Muscle of leg (tissue), 11 donors: Measurements from ENCODE around the gene UBAC1. TPM values are rescaled to one million over a fixed set of nuclear protein-coding genes. Genes with fewer than 3 reads are reported as not detected.
"Not testable (repeated sequence)": the region's sequence is repeated elsewhere in the genome, so short reads cannot be mapped to it uniquely, and the experiment has no call there.

Source experiments
- DNase-seq: peaks from one replicate; pipeline ENCODE4 v3.0.0; 2013
- H3K27ac ChIP-seq: one replicate; pipeline ENCODE4 v1.5.1; 2013; ENCODE audit warnings: mild to moderate bottlenecking, low read length, control low read depth
- H3K27me3 ChIP-seq: one replicate; pipeline ENCODE4 v1.6.1; 2013; ENCODE audit warnings: low read length; ENCODE audit not compliant: control insufficient read depth, insufficient read depth
- H3K36me3 ChIP-seq: one replicate; pipeline ENCODE4 v1.6.1; 2013; ENCODE audit warnings: low read length; ENCODE audit not compliant: control insufficient read depth, insufficient read depth
- H3K4me1 ChIP-seq: one replicate; pipeline ENCODE4 v1.6.1; 2013; ENCODE audit warnings: low read length; ENCODE audit not compliant: control insufficient read depth, insufficient read depth
- H3K4me3 ChIP-seq: one replicate; pipeline ENCODE4 v1.5.1; 2013; ENCODE audit warnings: low read length, control low read depth
- H3K9me3 ChIP-seq: replicated peaks from 2 replicates; pipeline ENCODE4 v1.6.1; 2013; ENCODE audit warnings: low read depth, low read length; ENCODE audit not compliant: control insufficient read depth
- WGBS: methylation state at CpG from one replicate; pipeline ENCODE4 v1.1.5; 2013; ENCODE audit warnings: missing lambda C conversion rate; ENCODE audit not compliant: insufficient coverage; 5-methylcytosine and 5-hydroxymethylcytosine counted together
- polyA plus RNA-seq, 8 donors: library from polyadenylated mRNA; unstranded; fragments of 120-200 nt; gene quantifications; one replicate each; pipeline versions ENCODE4 v1.2.1 to v1.2.3, GENCODE V29; 2013; ENCODE audit warnings: inconsistent platforms in 1 of 8, low replicate concordance in 1 of 8; ENCODE audit not compliant: insufficient read length in 8 of 8, insufficient read depth in 1 of 8
- total RNA-seq: library from RNA; stranded (reverse); fragments of 120-200 nt; gene quantifications from one replicate; pipeline ENCODE4 v1.2.4, GENCODE V29; 2013

Gene UBAC1
- total and polyA plus RNA-seq, 9 donors = 34.1 to 51.8 (median 40.6) TPM

GRCh38 chr9:135969064-135969683 lies 8.0 kb upstream of the UBAC1 start:
- H3K27ac ChIP-seq = no peak overlapping the region
- WGBS = 68% methylated on average over 5 of the region's 12 CpGs
- no peaks in the 10 kb centered on the region for H3K9me3 ChIP-seq
- no peak for DNase-seq
- no peaks in the 10 kb centered on the region for H3K36me3 ChIP-seq
- peaks cover 2% of the 10 kb centered on the region for H3K27me3 ChIP-seq
- peaks cover 25% of the 10 kb centered on the region for H3K4me1 ChIP-seq
- H3K4me3 ChIP-seq = no peak overlapping the region

GRCh38 chr9:135968601-135969000 lies 7.4 kb upstream of the UBAC1 start:
- H3K27ac ChIP-seq = no peak overlapping the region
- H3K9me3 ChIP-seq = no peaks in the 10 kb centered on the region
- no peaks in the 10 kb centered on the region for H3K36me3 ChIP-seq
- WGBS = 16% methylated on average over 3 of the region's 7 CpGs
- peaks cover 2% of the 10 kb centered on the region for H3K27me3 ChIP-seq
- no peak for DNase-seq
- H3K4me1 ChIP-seq = peaks cover 24% of the 10 kb centered on the region
- H3K4me3 ChIP-seq = no peak overlapping the region

GRCh38 chr9:135968083-135968476 lies 6.9 kb upstream of the UBAC1 start:
- peaks cover 3% of the 10 kb centered on the region for H3K27me3 ChIP-seq
- H3K27ac ChIP-seq = no peak overlapping the region
- WGBS = 46% methylated on average over 3 of the region's 5 CpGs
- H3K4me1 ChIP-seq = peaks cover 22% of the 10 kb centered on the region
- DNase-seq = no peak
- no peaks in the 10 kb centered on the region for H3K36me3 ChIP-seq
- no peak overlapping the region for H3K4me3 ChIP-seq
- no peaks in the 10 kb centered on the region for H3K9me3 ChIP-seq

GRCh38 chr9:135966916-135967260 lies 5.7 kb upstream of the UBAC1 start:
- not testable (repeated sequence) for H3K9me3 ChIP-seq, H3K27me3 ChIP-seq, H3K36me3 ChIP-seq, H3K27ac ChIP-seq, H3K4me3 ChIP-seq, DNase-seq
- whole genome bisulfite sequencing = 85% methylated on average over 10 of the region's 16 CpGs
- H3K4me1 ChIP-seq = peaks cover 22% of the 10 kb centered on the region

- Histone ChIP-seq H3K4me1 (peaks cover 17% of the 10 kb centered on the region), H3K9me3 (no peaks in the 10 kb centered on the region), H3K27me3 (peaks cover 5% of the 10 kb centered on the region), H3K4me3 (no peak overlapping the region), H3K36me3 (no peaks in the 10 kb centered on the region), H3K27ac (no peak overlapping the region)
- 53% methylated on average over 9 of the region's 11 CpGs for WGBS
- DNase-seq = no peak
These were observed 4.1 kb upstream of the UBAC1 start for GRCh38 chr9:135965124-135965756.

GRCh38 chr9:135963938-135964337 lies 2.8 kb upstream of the UBAC1 start:
- no peak overlapping the region for H3K4me3 ChIP-seq
- no peak for DNase-seq
- H3K27me3 ChIP-seq = peaks cover 5% of the 10 kb centered on the region

GRCh38 chr9:135963338-135963737 lies 2.2 kb upstream of the UBAC1 start:
- DNase-seq = no peak
- peaks cover 5% of the 10 kb centered on the region for H3K27me3 ChIP-seq
- WGBS = 89% methylated on average over 3 of the region's 8 CpGs
- no peaks in the 10 kb centered on the region for H3K9me3 ChIP-seq
- H3K4me3 ChIP-seq = no peak overlapping the region
- H3K4me1 ChIP-seq = peaks cover 22% of the 10 kb centered on the region
- no peak overlapping the region for H3K27ac ChIP-seq
- H3K36me3 ChIP-seq = no peaks in the 10 kb centered on the region

More at GRCh38 chr9:135963938-135964337, 2.8 kb upstream of the UBAC1 start:
- WGBS = 41% methylated on average over 5 of the region's 10 CpGs
- Histone ChIP-seq H3K27ac (no peak overlapping the region), H3K9me3 (no peaks in the 10 kb centered on the region), H3K36me3 (no peaks in the 10 kb centered on the region), H3K4me1 (peaks cover 26% of the 10 kb centered on the region)

- no peak for DNase-seq
- 27% methylated on average over 11 of the region's 11 CpGs for WGBS
- Histone ChIP-seq H3K9me3 (no peaks in the 10 kb centered on the region), H3K27ac (no peak overlapping the region), H3K4me3 (no peak overlapping the region), H3K4me1 (peaks cover 17% of the 10 kb centered on the region), H3K27me3 (peaks cover 5% of the 10 kb centered on the region), H3K36me3 (no peaks in the 10 kb centered on the region)
These were observed 1.6 kb upstream of the UBAC1 start for GRCh38 chr9:135962696-135963307.

- DNase-seq = no peak
- no peaks in the 10 kb centered on the region for H3K9me3 ChIP-seq
- H3K36me3 ChIP-seq = no peaks in the 10 kb centered on the region
- H3K4me3 ChIP-seq = no peak overlapping the region
- H3K27me3 ChIP-seq = peaks cover 5% of the 10 kb centered on the region
- H3K27ac ChIP-seq = no peak overlapping the region
- WGBS = 24% methylated on average over 8 of the region's 15 CpGs
- peaks cover 16% of the 10 kb centered on the region for H3K4me1 ChIP-seq
These were observed 880 bp upstream of the UBAC1 start for GRCh38 chr9:135961811-135962695.
